GM18868 (cell line): Measurements from ENCODE around the gene CNNM4.

ENCODE experiments used
- ATAC-seq: cut with Tn5 transposase; IDR thresholded peaks from one replicate; pipeline ENCODE4 v1.9.1; 2021; ENCODE audit warnings: mild to moderate bottlenecking, moderate library complexity; ENCODE audit not compliant: unreplicated experiment

Gene CNNM4

DNA sequence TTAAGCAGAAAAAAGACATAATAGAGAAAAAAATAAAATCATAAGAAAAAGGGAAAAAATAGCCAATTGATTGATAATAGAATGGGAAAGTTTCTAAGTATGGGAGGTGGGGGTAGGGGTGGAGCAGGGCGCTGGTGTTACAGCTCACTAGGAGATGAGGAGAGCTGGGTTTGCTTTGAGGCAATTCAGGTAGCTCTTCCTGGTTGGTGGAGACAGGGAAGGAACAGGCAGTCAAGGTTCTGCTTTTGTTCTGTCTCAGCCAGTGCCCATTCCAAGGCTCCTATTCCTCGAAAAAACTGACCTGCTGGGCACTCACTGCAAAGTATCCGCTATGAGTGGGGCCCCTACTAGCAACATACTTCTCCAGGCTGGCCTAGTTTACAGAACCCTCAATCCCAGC, 1.7 kb upstream of the CNNM4 start:
- no peak for ATAC-seq

DNA sequence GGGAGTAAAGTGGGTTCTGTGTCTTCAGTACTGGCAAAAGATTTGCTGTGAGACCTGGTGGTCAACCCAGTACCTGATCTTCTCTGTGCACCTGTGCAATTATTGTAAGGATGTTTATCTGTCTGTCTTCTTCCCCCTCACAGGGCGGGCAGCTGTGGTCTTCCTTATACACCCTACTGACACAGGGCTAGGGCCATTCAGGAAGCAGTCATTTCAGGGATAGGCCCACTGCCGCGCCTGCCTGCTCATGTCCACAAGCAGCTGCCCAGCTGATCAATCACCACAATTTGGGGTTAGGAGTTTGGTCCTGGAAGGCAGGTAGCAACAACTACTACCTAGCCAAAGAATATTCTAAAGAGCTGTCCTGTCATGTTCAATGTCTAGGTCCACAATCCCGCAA, 1.2 kb upstream of the CNNM4 start:
- ATAC-seq = no peak

DNA sequence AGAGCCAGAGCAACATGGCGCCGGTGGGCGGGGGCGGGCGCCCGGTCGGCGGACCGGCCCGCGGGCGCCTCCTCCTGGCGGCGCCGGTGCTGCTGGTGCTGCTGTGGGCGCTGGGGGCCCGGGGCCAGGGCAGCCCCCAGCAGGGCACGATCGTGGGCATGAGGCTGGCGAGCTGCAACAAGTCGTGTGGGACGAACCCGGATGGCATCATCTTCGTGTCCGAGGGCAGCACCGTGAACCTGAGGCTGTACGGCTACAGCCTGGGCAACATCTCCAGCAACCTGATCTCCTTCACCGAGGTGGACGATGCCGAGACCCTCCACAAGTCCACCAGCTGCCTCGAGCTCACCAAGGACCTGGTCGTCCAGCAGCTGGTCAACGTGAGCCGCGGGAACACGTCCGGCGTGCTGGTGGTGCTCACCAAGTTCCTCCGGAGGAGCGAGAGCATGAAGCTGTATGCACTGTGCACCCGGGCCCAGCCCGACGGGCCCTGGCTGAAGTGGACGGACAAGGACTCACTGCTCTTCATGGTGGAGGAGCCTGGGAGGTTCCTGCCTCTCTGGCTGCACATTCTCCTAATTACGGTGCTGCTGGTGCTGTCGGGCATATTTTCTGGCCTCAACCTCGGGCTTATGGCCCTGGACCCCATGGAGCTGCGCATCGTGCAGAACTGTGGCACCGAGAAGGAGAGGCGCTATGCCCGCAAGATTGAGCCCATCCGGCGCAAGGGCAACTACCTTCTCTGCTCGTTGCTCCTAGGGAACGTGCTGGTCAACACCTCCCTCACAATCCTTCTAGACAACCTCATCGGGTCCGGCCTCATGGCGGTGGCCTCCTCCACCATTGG, 507 bp downstream of the CNNM4 start:
- peak; percentile 2 for ATAC-seq

DNA sequence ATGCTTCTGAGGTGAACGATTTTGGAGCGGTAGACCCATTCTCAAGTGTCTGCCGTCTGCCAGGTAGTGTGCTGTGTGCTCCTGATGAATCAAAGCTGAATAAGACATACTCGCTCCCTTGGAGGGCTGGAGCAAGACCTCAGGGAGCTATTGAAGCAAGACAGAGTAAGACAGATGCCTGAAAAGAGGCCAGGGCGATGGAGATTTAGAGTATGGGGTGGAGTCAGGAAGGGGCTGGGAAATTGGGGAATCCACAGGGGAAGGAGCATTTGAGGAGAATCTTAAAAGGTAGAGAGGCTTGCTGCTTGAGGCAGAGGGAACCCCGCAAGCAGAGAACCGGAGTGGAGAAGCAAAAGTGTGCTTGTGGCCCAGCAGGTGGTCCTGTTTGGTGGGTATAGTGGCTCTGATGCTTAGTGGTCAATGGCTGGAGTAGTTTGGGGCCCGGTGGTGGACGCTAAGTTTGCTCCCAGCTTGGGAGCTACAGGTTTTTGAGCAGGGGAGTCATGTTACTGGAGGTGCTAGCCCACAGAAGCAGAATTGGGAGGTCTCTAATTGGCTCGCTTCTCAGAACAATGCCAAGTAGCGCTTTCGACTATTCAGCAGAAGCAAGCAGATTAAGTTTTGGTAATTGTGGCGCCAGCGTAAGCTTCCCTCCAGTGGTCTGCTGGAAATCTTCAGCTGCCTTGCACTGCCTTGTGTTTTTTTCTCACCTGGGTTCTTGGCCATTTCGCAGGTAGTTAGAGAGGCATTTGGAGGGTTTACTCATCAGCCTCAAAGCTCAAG, 2.0 kb downstream of the CNNM4 start:
- no peak for ATAC-seq

DNA sequence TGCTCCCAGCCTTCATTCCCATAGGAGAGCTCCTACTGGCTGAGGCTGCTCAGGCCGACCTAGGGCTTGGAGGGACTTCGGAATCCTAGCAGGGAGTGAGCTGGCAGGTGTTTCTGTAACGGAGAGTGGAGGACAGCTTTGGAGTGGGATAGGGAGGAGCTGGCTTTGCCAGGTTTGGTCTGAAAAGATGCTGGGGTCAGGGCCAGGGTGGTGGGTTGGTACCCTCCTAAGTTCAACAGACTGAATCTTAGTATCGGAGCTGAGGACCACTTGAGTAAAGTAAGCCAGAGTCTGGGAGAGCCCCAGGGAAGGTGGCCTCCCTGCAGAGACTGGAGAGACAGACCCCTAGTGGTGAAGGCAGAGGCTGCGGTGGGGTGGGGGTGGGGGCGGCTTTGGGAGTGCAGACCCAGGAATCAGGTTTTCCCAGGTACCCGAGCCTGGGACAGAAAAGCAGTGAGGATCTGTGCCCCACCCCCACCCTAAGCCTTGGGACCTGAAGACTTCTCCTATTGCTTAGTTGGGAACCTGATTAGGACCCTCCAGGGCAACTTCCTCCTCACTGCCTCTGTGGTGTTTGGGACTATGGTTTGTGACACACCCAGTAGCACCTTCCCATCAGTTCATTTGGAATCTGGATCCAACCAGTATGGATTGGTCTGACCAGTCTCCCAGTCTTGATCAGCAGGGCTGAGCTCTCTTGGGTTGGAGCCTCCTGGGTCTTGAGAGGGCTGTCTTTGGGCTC, 3.0 kb downstream of the CNNM4 start:
- ATAC-seq = no peak

DNA sequence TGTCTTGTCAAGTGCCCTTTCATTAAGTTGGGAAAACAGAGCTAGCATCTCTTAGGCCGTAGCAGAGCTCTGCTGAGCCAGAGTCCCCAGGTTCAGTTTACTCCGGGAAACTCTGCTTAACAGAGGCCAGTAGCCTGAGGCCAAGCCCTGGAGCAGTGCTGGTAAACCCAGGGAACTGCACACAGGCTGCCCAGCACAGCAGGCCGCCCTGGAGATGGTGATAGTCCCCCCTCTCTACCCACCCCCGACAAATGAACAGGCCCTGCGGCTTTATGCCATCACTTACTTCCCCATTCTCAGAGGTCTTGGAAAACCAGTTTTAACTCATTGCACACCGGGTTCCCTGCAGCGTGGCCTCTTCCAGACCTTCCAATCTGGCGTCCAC, 3.5 kb downstream of the CNNM4 start:
- ATAC-seq = no peak

DNA sequence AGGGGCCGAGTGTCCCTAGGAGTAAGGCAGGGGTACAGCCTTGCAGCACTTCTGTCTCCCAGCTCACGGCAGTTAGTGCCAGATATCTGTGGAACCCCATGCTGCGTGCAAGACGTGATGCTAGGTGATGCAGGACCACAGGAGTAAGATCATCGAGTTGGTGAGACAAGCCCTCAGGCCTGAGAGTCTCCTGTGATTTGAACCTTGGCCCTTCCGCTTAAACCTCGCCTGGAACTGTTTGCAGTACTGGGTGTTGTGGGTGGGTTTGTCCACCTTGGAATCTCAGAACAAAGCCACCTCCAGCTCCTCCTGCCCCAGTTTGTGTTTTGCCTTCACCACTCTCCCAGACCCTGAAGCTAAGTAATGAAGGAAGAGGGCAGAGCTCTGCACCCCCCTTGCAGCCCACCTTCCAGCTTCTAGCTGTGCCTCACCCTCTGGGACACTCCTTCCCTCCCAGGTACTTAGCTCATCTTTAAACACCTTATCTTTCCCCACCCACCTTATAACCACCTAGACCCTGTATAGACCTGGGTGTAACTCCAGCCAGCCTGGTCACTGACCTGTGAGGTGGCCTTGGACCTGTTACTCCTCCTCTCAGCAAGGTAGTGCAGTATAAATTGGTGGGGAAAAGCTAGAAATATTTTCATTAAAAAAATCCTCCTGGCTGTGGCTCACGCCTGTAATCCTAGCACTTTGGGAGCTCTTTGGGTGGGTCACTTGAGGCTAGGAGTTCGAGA, 6.6 kb downstream of the CNNM4 start:
- no peak for ATAC-seq

DNA sequence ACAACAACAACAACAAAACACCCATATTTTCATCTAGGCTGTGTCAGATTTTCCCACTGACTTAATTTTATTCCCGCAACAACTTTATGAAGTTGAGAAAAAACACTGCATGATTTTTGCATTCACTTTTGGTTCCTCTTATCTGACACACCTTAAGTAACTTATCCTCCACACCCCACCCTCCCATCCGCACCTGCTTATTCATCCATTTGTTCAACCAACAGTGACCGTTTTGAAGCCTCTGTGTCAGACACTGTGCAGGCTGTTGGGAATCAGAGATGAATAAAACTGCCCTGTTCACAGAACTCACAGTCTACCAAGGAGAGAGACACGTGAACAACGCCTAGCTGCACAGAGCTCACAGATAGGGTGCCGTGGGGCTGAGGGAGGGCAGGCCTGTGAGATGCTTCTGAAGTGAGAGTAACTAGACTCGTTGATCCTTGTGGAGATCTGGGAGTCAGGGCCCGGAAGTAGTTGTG, 7.4 kb downstream of the CNNM4 start:
- ATAC-seq = peak; percentile 52

DNA sequence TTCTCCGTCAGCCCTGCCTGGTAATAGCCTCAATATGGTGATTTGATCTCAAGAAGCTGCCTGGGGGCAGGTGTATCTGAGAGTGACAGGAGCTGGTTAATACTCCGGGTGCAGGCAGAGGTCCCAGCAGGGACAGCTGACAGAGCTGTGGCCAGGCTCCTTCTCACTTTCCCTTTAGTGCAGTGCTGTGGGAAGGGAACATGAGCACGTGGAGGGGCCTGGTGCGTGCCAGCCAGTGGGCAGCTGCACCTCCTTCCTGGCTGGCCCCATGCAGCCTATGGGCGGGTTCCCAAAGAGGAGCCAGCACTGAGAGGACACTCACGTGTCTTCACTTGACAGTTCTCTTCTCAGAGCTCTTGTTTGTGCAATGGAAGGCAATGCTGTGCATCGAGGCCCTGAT, 9.1 kb downstream of the CNNM4 start:
- ATAC-seq = no peak

DNA sequence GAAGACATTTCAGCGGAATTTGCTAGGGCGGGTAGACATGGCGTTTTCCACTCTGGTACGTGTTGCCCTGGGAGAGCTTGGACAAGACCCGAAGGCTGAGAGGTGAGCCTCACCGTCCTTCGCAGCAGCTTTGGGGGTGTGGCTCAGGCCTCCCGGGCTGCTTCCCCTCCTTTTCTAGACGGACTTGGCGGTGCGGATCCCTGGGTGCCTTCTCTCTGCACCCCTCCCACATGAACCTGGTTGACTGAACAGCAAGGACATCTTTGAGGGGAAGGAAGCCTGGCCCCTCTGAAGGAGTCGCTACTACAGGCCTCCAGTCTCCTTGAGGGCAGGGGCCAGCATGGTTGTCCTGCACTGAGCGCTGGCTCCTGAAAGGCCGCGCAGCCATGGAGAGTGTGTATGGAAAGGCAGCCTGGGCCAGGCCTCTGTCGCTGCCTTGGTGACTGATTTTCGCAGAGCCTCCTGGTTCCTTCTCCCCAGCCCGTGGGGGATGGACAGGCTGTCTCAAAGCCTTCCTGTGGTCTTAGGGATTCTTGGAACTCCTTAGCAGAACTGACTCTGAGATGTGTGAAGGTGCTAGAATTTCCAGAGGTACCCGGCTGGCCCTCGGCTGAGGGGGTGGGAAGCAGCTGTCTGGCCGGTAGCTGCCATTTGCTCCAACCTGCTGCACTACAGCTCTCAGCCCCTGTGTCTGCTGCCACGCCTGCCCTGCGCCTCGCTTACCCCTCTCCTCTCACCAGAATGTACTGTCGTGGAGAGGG, 9.9 kb downstream of the CNNM4 start:
- no peak for ATAC-seq

DNA sequence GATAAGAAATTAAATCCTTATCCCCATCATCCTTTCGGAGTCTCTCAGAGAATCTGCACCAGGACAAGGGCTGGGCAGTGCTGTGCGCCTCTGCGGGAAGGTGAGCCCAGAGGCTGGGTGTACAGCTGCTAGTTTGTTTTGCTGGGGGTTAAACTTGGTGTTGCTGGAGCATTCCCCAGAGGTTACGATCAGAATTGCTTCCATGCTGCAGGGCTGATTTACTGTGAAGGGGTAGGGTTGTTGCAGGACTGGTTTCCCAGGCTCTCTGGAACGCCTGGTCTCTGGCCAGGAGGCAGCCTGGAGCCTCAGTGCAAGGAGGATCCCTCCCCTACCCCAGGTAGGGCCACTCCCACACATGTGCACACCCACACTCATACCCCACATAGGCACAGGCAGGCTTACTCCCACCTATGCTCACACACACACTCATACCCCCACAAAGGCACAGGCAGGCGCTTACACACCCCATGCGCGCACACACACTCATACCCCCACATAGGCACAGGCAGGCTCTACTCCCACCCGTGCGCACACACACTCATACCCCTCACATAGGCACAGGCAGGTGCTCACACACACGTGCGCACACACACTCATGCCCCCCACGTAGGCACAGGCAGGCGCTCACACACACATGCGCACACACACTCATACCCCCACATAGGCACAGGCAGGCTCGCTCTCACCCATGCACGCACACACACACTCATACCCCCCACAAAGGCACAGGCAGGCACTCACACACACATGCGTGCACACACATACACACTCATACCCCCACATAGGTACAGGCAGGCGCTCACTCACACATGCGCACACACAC, 11.3 kb downstream of the CNNM4 start:
- ATAC-seq = no peak

DNA sequence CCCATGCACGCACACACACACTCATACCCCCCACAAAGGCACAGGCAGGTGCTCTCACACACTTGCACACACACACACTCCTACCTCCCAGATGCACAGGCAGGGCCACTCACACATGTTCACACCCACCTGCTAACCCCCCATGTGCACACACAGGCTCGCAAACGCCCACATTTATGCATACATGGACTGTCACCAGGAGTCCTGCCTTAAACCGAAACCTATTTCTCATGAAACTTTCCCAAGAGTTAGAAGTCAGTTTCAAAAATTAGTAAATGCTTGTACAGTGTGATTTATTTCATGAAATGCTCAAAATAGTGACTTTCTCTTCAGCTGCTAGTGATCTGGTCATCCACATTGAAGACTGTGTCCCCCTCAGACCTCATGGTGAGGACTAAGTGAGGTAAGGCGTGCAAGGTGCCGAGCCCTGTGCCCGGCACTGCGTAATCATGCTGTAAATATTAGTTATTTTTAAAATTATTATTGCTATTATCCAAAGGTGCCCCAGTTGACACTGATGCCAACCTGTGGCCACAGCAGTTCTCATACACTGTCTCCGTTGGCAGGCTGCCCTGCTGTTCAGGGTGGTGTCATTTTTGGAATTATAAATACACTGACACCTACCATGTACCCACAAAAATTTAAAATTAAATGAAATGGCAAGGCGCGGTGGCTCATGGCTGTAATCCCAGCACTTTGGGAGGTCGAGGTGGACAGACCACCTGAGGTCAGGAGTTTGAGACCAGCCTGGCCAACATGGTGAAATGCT, 12.4 kb downstream of the CNNM4 start:
- ATAC-seq = peak; percentile 43

DNA sequence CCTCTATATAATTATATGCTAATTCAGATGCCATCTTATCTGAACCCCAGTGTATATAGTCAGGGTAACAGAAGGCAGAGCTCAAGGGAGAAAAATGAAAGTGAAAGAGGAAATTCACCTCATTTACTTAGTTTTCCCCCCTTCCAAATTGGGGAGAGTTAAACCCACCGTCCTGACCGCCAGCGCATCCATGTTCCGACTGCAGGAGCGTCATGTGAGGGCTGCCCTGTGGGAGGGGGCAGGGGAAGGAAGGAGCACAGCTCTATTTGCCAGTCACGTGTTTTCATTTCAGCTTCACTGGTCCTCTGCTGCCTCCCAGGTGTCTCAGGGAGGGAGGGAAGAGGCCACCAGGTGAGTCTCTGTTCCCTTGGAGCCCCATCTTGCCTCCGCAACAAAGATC, 13.2 kb downstream of the CNNM4 start:
- no peak for ATAC-seq

DNA sequence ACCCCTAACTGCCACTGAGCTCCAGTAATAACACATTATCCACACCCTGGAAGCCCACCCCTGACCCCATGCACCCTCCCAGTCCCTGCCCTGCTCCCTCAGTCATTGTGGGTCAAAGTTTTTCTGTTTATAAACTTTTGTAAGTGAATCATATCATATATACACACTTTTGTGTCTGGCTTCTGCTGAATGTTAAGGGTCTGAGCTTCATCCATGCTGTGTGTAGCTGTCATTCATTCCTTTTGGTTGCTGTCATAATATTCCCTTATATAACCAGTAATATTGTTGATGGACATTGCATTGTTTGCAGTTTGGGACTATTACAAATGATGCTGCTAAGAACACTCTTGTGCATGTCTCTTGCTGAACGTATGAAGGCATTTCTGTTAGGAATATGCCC, 14.5 kb downstream of the CNNM4 start:
- no peak for ATAC-seq

DNA sequence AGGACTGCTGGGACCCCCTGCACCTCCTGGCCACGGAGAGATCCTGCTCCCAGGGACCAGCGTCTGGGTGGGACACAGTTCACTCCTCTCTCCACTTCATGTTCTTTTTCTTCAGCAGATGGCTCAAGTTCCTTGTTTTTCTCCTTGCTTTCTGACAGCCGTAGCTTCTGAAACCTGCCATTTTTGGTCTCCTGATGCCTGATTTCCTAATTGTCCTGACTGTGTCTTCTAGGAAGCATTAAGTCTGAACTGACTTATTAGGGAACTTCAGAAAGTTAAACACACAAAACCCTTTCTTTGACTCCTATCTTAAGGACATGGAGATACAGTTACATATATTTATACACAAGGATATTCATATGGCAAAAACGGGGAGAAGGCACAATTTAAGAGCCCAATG, 22.7 kb downstream of the CNNM4 start:
- ATAC-seq = no peak

DNA sequence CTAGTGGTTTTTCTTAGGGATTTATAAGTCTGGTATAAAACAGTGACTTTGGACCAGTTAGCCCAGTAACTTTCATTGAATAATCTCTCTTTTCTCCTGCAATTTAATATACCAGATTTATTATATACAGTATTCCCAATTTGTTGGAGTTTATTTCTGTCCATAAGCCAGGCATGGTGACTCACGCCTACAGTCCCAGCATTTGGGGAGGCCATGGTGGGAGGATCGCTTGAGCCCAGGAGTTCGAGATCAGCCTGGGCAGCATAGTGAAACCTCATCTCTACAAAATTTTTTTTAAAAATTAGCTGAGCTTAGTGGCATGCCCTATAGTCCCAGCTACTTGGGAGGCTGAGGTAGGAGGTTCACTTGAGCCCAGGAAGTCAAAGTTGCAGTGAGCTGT, 26.7 kb downstream of the CNNM4 start:
- ATAC-seq = no peak

DNA sequence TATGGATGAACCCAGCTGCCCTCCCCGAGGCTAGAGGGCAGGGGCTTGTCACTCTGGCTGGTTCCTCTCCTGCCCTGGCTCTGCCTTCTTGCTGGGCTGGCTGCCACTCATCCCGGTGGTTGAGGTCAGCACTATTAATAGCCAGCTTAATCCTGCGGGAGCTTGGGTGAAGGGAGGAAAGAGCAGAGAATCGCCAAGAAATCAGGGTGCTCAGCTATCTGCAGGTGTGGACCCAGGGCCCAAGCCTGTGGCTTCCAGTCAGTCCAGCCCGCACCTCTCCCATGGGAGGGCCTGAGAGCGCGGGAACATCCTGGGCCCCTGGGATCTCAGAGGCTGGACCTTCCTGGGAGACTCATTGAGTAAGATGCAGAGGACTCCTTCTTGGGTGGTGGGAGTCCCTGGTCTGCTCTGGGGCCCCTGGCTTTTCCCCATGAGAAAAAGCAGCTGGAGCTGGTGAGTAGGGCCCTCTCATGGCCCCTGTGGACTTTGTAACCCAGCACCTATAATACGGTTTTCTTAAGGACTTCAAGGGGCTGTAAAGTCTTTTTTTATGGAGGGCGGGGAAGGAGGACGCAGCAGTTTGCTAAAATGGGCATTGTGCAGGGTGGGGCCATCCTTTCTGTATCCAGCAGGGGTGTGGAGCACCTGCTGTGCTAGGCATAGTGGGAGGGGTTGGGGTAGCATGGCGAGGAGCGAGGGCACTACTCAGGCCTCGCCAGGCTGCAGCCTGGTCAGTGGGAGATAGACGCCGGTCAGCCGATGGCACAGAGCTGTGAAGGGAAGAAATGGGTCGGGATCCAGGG, 27.9 kb downstream of the CNNM4 start:
- ATAC-seq = no peak

DNA sequence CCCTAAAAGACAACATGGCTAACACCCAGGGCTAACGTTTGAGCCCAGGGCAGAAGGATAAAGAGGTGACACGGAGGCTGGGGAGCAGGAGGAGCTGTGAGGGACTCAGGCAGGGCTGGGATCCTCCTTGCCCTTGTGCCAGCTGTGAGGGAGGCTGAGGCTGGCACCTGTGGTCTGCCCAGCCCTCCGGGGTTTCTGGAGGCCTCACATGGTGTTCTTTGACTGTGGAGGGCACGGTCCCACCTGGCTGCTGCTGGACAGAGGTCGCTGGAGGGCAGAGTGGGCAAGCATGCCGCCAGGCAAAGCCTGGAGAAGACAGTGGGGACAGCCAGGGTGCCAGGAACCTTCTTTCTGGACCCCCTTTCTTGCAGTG, 28.5 kb downstream of the CNNM4 start:
- no peak for ATAC-seq
